ENCODE data around the gene NEK3.

- TF ChIP-seq CTCF (IDR thresholded peaks at IDR 0.05; ENCODE audit: poor library complexity, severe bottlenecking): no peak
- TF ChIP-seq EZH2 (IDR thresholded peaks at IDR 0.05; ENCODE audit: borderline replicate concordance, insufficient read depth, low read length, poor library complexity, severe bottlenecking): no peak
- no peak for TF ChIP-seq EP300 (conservative IDR thresholded peaks at IDR 0.05; ENCODE audit: poor library complexity, severe bottlenecking)
- no peak for TF ChIP-seq TAF1 (IDR thresholded peaks at IDR 0.05; ENCODE audit: low read depth)
These were observed 4.2 kb downstream of the NEK3 start for GRCh38 chr13:52155177-52155576.
